HG02840 (cell line): ENCODE results near the gene PPP1R1C.

Experiments used
- ATAC-seq: cut with Tn5 transposase; IDR thresholded peaks from one replicate; pipeline ENCODE4 v1.9.1; 2021; ENCODE audit warnings: mild to moderate bottlenecking, moderate library complexity, moderate number of reproducible peaks; ENCODE audit not compliant: unreplicated experiment, low FRiP score

Gene PPP1R1C

GRCh38 chr2:182055993-182056392 is 70.3 kb downstream of the PPP1R1C start:
- no peak for ATAC-seq

GRCh38 chr2:182057002-182057401 is 71.3 kb downstream of the PPP1R1C start:
- ATAC-seq = no peak

- ATAC-seq = no peak
These were observed 72.4 kb downstream of the PPP1R1C start for GRCh38 chr2:182058056-182058455.

- no peak for ATAC-seq
These were observed 76.1 kb downstream of the PPP1R1C start for GRCh38 chr2:182061739-182062138.

GRCh38 chr2:182062329-182062972 is 76.8 kb downstream of the PPP1R1C start:
- ATAC-seq = no peak

GRCh38 chr2:182064019-182064778 is 78.5 kb downstream of the PPP1R1C start:
- no peak for ATAC-seq

GRCh38 chr2:182066400-182067087 is 80.9 kb downstream of the PPP1R1C start:
- no peak for ATAC-seq

- ATAC-seq = no peak
These were observed 81.7 kb downstream of the PPP1R1C start for GRCh38 chr2:182067393-182067792.

- ATAC-seq = no peak
These were observed 83.2 kb downstream of the PPP1R1C start for GRCh38 chr2:182068811-182069210.

GRCh38 chr2:182069416-182069815 is 83.8 kb downstream of the PPP1R1C start:
- no peak for ATAC-seq

- no peak for ATAC-seq
These were observed 84.3 kb downstream of the PPP1R1C start for GRCh38 chr2:182069908-182070307.

GRCh38 chr2:182070736-182071135 is 85.1 kb downstream of the PPP1R1C start:
- no peak for ATAC-seq

- no peak for ATAC-seq
These were observed 87.2 kb downstream of the PPP1R1C start for GRCh38 chr2:182072861-182073260.

GRCh38 chr2:182073613-182074012 is 88.0 kb downstream of the PPP1R1C start:
- no peak for ATAC-seq

GRCh38 chr2:182077023-182077422 is 91.4 kb downstream of the PPP1R1C start:
- no peak for ATAC-seq

- ATAC-seq = no peak
These were observed 91.9 kb downstream of the PPP1R1C start for GRCh38 chr2:182077448-182078142.

GRCh38 chr2:182078988-182079602 is 93.4 kb downstream of the PPP1R1C start:
- no peak for ATAC-seq

GRCh38 chr2:182080493-182080892 is 94.8 kb downstream of the PPP1R1C start:
- ATAC-seq = no peak

- ATAC-seq = no peak
These were observed 96.1 kb downstream of the PPP1R1C start for GRCh38 chr2:182081602-182082260.
